Activated effector memory CD4-positive, alpha-beta T cell treated with anti-CD3 and anti-CD28 coated beads, Interleukin-2, amount 50 U/mL, for 16 hours (primary cell): ENCODE data around the gene RHEB.

Source experiments
- DNase-seq: peaks from one replicate; pipeline ENCODE4 v3.0.0-alpha.2; 2020

RHEB gene

DNA sequence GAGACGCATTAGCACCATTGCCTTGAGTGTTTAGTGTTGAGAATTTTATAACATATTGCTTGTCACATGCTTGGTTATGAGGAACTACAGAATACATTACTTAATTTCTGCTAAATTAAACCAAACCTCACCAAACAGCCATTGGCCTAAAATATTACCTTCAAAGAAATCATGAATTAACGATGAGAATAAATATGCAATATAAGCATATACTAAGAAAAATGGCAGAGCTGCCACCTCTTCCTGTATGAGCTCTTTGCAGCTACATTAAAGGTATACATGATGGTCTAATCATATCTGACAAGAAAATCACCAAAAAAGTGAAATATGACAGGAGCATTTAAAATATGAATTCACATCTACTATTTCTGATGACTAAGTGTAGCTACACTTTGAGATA is 5.2 kb upstream of the RHEB start:
- no peak for DNase-seq

DNA sequence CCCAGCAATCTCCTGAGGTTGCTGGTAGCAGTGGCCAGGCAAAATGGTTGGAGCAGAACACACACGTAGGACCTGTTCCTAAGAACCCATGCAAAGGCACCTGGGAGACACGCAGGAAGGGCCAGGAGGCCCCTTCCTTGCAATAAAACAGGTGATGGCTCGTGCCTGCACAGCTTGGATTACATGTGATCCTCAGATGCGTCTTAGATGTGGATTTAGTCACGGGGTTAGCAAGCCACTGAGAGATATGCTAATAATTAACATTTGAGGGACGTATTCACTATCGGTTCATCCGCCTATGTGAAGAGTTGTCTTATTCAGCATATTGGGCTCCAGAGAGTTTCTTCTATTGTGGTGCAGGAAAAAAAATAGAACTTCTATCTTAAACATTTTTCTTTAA is 4.6 kb upstream of the RHEB start:
- no peak for DNase-seq

DNA sequence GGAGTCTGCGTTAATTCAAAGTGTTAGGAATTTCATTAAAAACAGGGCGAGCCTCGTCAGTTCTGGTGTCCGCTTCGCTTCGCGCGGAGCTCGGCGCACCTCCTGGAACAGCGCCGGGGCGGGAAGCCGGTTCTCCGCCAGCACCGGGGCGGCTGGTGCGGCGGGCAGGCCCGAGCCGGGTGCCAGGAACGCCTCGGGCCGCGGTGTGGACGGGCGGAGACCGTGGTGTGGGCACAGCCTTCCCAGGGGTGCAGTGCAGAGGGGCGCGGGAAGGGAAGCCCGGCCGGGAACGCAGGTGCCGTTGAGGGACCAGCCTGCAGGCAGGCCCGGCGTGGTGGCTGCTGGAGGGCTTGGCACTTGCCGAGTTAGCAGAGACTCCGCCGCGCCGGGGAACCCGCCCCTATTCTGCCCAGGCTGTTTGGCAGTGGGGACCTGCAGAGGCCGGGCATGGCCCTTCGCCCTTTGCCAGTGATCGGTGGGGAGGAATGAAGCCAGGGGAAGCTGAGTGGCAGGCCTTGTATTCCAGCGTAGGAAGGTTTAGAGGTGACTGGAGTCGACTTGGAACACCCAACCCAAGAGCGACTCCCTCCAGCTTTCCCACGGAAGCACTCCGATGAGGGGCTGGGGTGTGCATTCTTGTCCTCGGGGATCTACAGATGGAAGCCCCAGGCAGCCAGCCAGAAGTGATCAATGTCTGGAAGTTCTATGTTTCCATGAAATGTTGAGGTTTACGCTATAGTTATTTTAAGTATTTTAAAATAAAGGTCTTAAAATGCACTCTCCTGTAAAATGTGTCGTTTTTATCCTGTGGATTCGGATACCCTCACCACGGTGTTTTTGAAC is 945 bp upstream of the RHEB start:
- peak; percentile 77 for DNase-seq

DNA sequence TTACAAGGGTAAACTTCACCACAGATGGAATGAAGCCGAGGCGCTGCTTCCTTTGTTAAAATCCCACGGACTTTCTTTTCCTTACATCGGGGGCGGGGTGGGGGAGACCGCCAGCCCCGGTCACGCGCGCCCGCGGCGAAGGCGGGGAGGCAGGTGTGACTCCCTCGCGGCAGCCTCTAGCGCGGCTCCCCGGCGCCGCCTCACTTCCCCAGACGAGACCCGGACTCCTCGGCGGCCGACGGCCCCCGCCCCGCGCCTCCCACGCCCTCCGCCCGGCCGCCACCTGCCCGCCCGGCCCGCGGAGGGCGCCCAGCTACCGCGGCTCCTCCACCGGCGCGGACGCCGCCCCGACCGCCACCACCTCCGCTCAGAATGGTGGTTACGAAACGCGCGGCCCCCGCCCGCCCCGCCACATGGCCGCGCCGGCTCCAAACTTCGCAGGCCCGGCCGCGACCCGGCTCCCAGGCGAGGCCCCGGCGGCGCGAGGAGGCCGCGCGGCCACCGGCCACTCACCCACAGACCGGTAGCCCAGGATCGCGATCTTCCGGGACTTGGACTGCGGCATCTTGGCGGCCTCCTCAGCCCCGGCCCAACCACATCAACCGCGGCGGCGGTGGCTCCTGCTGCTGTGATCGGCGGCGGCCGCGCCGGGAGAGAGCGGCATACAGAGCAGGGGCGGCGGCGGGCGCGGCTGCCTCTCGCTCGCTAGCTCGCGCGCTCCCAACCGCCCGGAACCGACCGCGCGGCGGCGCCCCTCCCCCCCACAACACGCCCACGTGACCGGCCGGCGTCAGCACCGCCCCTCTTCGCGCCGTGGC is 539 bp downstream of the RHEB start:
- peak; percentile 88 for DNase-seq

DNA sequence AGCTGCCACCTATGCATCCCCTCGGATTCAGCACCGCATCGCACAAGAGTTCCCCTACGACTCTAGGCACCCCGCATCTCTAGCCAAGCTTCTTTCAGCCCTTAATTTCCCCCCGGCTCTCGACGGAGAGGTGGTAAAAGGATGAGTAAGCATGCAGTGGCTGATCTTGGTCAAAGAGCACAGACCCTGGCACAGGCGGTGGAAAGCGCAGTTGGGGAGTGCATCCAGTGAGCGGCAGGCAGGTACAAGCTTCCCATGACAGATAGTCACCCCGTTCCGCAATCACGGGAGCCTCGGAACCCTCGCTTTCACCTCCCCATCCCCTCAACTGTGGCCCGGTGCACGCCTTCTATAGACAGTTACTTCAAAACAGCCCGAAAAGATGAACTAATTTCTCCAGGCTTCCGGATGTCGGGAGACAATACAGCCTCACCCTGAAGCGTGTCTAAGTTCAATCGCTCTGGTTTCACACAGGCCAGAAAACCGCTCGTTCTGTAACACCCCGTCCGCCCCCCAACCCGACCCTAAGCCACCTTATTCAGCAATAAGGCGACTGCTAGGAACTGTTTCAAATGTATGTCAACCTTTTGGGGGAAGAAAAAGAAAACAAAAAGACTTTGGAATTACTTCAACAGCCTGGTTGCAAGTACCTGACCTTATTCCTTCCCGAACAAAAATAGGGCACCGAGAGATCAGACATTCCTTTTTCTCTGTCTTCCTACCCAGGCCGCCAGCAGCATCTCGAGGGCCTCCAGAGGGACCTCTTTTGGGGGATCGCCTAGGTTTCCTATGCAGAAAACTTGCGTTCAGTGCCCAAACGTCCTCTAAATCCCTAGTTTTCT is 1.4 kb downstream of the RHEB start:
- DNase-seq, result peak; percentile 85

DNA sequence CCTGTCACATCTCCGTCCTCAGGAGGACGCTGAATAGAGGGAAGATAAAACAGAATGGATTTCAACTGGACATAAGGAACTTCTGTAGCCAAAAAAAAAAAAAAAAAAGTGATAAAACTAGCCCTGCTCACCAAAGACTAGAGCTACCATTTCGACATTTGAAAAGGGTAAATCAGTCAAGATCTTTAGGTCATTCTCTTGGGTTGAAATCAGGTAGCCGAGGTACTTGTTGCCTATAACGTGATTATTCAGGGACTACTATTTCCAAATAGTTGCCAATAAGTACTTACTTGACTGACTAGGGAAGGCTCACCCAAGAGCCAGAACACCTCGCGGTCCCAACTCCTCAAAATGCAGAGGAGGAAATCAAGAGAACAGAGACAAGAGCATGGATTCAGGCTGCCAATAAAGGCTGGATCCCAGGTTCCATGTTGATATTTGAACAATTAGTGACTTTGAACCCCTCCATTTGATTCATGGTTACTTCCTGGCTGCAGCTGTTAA is 2.0 kb downstream of the RHEB start:
- no peak for DNase-seq

DNA sequence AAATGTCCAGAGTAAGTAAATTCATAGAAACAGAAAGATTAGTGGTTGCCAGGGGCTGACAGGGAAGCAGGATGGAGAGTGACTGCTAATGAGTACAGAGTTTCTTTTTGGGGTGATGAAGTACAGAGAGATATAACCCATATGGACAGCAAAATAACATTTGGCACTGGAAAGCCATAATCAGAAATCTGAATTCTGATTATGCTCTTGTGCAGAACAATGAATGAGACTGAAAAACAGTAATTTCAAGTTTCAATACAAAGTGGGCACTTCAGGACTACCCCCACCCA is 4.5 kb downstream of the RHEB start:
- DNase-seq, result no peak

DNA sequence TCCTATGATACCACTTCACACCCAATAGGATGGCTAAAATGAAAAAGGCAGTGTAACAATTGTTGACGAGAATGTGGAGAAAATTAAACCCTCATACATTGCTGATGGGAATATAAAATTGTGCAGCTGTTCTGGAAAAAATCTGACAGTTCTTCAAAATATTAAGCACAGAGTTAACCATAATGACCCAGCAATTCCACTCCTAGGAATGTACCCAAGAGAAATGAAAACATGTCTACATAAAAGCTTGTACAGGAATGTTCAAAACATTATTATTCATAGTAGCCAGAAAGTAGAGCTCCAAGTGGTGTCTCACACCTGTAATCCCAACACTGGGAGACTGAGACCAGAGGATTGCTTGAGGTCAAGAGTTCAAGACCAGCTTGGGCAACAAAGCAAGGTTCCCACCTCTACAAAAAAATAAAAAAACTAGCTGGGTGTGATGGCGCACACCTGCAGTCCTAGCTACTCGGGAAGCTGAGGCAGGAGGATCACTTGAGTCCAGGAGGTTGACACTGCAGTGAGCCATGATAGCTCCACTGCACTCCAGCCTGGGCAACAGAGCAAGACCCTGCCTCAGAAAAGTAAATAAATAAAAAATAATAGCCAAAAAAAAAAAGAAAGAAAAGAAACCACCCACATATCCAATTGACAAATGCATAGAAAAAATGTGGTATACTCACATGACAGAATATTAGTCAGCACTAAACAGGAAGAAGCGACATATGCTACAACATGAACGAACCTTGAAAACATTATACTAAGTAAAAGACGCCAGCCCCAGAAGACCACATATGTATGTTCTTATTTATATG is 5.0 kb downstream of the RHEB start:
- DNase-seq, result no peak

DNA sequence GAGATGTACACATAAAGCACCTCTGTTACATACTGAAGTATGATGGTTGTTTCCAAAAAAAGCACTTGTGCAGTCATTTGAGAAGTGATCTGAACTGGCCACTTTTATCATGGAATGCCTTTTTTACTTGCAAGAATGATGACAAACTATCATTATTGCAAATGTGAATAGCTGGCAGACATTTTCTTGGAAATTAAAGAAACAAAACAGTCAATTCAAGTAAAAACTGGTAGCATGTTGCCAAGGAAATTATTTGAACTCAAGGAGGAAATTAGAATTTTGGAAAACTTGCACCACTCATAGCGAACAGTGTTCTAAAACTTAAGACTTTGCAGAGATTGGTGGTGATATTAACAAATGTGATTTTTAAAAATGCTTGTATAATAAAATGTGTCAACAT is 6.6 kb downstream of the RHEB start:
- DNase-seq, result no peak

DNA sequence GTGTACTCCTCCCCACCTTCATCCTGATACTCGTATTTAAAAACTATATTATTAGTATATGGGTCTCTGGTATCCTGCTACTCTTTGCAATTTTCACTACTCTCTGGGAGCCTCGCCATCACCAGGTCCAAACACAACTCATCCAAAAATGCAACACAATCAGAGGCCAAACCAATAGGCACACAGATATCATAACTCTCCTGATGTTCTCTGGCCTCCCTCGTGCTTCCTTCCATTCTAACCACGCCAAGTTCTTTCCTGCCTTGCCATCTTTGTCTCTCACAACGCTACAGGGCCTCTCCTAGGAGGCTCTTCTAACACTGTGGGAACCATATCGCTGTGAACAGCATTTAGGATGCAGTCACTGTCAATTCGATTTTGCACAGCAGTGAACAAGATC is 7.3 kb downstream of the RHEB start:
- DNase-seq, result no peak

DNA sequence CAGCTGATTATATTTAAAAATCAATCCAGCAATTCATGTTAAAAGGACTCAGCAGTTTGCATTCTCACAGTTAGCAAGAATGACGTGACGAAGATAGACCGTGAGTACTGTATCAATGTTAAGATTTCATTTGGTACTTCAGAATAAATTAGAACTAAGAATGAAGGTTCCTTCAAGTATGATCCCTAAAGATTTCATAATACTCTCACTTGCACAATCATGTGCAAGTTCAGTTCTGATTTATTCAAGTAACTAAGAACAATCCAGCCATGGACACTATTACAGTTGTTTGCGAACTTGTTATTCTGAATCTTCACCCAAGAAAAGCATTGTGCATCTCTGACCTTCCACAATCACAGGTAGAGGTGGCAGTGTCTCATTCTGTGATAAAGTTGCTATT is 7.7 kb downstream of the RHEB start:
- DNase-seq, result no peak

DNA sequence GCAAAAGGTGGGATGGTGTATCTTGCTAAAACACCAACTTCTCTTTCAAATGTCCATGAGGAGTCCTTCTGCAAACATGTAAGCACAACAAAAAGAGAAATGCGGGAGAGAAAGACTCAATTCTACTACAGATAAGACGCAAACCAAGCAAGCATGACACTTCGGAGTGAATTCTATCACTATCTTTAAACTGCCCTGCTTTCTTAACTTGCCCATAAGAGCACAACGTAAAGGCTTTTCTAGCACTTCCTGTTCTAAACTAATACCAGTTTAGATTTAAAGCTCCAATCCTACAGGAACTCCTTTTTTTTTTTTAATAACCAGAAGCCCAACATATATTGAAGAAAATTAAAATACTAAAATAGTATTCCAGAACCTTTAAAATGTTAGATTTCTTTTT is 8.4 kb downstream of the RHEB start:
- no peak for DNase-seq

DNA sequence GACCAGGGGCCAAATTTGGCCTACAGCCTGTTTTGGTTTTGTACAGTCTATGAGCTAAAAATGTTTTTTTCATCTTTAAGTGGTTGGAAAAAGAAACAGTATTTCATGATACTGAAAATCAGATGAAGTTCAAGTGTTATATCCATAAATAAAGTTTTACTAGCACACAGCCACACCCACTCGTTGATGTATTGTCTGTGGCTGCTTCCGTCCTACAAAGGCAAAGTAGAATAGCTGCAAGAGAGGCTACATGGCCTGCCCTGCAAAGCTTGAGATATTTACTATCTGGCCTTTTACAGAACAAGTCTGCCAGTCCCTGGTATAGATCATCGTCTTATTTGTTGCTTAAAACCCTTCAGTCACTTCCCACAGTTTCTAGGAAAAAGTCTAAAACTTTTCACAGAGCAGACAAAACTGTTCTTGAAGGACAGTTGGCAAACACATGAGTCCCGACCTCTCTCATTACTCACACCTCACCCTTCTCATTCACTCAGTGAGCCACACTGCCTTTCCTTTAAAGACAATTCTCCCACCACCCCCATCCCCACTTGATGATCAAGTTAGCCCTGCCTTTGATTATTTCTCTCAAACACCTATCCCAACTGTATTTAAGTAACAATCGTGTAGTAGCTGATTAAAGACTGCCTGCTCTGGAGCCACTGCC is 9.9 kb downstream of the RHEB start:
- no peak for DNase-seq

DNA sequence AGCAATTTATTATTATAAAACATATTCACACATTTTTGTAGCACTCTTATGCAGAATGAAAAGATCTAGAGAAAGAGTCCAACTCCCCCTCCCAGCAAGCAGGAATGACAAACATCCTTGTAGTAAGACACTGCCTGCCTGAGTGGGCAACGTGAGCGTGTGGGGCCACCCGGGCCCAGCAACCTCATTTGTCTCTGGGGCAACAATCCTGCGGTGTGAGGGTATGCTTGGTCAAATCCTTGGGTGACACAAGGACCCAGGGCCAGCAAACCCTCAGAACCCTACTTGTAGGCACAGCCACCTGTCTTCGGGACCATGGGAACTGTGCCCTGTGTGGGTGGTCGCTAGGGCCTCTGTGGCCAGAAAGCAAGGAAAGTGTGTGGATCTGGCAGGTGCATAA is 10.7 kb downstream of the RHEB start:
- no peak for DNase-seq

DNA sequence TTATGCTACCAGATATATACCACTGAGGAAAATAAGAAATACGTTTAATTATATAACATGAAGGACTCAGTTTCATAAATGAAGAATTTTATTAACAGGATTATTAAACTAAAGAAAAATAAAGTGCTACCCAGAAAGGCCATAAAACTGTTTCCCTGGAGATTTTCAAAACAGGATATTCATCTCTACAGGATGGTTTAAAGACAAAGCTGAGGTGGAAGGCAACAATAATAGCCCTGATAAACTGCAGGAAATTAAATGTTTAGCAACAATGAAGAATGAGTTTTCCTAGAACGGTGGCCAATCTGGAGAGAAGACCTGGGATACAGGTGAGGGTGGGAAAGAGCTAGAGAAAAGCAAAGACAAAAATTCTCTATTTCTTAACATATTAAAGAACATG is 11.9 kb downstream of the RHEB start:
- no peak for DNase-seq

DNA sequence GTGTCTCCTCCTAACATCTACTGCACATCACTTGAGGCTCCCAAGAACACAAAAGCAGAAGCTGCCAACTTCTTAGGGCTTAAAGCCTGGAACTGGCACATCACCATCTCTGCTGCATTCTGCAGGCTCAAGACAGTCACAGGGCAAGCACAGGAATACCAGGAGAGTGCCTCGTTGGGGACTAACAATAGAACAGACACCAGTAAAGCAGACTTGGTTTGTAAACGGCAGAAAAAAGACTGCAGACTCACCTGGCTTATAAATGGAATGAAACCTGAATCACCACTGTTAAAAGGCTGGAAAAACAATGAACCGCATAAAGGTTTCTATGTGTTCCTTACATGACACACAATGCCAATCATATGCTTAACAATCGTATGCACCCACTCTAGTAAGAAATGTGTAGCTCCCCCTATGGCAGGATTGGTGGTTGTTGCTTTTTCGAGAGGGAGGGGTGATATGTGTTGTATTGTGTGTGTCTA is 12.8 kb downstream of the RHEB start:
- DNase-seq, result no peak

DNA sequence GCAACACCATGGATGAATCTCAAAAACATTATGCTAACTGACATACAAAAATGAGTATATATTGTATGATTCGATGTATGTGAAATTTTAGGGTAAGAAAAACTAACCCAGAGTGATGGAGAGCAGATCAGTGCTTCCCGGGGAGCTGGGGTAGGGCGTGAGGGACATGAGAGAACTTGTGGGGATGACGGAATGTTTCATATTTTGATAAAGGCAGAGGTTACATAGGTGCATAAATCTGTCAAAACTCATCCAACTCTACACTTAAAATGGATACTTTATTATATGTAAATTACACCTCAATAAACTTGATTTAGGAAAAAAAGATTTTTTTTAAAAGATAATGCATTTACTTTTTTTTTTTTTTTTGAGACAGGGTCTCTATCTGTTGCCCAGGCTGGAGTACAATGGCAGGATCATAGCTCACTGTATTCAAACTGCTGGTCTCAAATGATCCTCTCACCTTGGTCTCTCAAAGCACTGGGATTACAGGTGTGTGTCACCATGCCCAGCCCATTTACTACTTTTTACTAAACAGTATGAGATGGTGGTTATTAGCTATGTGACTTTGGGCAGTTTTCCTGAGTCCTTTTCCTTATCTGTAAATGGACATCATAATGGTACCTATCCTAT is 13.7 kb downstream of the RHEB start:
- no peak for DNase-seq

DNA sequence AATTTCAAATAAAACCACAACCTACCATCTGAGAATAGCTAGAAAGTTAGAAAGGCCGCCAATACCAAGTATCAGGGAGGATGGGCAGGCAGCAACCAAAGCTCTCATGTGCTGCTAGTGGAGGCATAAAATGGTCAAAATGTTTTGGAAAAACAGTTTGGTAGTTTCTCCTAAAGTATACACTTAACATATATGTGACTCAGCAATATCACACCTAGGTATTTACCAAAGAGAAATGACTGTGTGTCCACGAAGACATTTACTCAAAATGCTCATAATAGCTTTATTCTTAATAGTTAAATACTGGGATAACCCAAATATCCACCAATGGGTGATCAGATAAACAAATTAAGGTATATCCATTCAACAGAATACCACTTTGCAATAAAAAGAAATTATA is 14.3 kb downstream of the RHEB start:
- DNase-seq, result no peak

DNA sequence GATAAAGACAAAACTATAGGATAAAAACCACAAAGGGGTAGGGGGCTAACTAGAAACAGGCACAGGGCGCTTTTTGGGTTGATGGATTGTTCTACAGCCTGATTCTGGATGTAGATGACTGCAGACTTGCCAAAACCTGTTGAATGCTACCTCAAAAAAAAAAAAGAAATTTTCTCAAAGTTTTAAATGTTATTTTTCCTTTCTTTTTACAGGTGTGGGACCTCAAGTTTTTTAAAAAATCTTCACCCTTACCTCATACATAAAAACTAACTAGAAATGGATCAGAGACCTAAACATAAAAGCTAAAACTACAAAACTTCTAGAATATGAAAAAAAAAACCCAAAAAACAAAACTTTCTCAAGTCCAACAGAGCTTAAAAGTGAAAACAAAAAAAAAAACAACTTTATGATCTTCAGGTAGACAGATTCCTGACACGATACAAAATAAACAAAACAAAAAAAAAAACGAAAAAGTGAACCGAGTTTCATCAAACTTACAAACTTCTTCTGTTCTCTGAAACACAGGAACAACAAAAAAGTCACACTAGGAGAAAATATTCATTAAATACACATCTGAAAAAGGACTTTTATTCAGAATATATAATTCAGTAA is 14.9 kb downstream of the RHEB start:
- DNase-seq, result no peak

DNA sequence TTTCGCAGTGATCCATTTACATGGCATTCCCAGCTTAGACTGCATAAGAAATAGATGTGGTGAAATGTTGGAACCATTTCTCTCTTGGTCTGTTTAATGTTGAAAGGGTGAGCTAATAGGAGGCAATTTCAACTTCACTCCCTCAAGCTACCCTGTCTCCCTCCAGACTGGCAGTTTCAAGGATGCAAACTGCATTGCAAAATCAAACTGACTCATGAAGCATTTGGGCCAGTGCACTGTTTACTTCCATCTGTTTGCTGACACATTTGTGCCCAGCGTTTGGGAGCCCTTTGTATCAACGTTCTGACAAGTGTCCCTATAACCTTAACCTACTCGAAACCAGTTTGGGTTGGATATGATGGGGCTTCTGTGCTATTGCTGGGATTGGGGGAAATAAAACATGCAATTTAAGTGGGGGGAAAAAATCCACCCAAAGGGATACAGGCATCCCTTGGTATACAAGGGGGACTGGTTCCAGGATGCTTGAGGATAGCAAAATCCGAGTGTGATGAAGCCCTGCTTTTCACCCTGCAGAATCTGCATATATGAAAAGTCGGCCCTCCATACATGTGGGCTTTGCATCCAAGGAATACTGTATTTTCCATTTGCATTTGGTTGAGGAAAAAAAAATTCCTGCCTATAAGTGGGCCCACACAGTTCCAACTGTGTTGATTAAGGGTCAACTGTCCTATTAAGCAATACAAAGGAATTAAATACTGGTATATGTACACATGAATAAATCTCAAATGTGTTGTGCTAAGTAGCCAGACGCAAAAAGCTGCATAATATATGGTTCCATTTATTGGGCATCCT is 15.6 kb downstream of the RHEB start:
- no peak for DNase-seq
